ENCODE results near the gene SLC26A6. TPM values are rescaled to one million over a fixed set of nuclear protein-coding genes. Genes with fewer than 3 reads are reported as not detected.

The SLC26A6 gene
- total and polyA plus RNA-seq, 2 of the 13 experiments (the other 11 are each of a cell fraction or from before 2014, with no cell fraction given): 40.7 to 184 TPM

GRCh38 chr3:48635222-48636021 lies at the start of gene SLC26A6 (continued):
- TF ChIP-seq, protein P1, sequence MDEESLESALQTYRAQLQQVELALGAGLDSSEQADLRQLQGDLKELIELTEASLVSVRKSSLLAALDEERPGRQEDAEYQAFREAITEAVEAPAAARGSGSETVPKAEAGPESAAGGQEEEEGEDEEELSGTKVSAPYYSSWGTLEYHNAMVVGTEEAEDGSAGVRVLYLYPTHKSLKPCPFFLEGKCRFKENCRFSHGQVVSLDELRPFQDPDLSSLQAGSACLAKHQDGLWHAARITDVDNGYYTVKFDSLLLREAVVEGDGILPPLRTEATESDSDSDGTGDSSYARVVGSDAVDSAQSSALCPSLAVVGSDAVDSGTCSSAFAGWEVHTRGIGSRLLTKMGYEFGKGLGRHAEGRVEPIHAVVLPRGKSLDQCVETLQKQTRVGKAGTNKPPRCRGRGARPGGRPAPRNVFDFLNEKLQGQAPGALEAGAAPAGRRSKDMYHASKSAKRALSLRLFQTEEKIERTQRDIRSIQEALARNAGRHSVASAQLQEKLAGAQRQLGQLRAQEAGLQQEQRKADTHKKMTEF (CRISPR knock-in tag; IDR thresholded peaks at IDR 0.05): peak; percentile 86
- TF ChIP-seq RCOR2 (CRISPR knock-in tag; IDR thresholded peaks at IDR 0.05) (peak; percentile 24; the same call in 1 of the 2 replicates), AGO2 (optimal IDR thresholded peaks at IDR 0.05; ENCODE audit: low read depth, low read length) (peak; percentile 69), ZNF512 (CRISPR knock-in tag; IDR thresholded peaks at IDR 0.05) (no peak), ZNF740 (CRISPR knock-in tag; IDR thresholded peaks at IDR 0.05) (no peak), ZNF441 (CRISPR knock-in tag; IDR thresholded peaks at IDR 0.05; ENCODE audit: borderline replicate concordance) (peak; percentile 26), GTF2F1 (IDR thresholded peaks at IDR 0.05; ENCODE audit: low read length) (no peak), ZNF558 (CRISPR knock-in tag; IDR thresholded peaks at IDR 0.05; ENCODE audit: borderline replicate concordance) (no peak), ZSCAN29 (CRISPR knock-in tag; conservative IDR thresholded peaks at IDR 0.05) (no peak), SNAPC4 (CRISPR knock-in tag; IDR thresholded peaks at IDR 0.05) (peak; percentile 78; the same call in 1 of the 2 replicates), ZNF562 (CRISPR knock-in tag; IDR thresholded peaks at IDR 0.05; ENCODE audit: borderline replicate concordance) (no peak), ZNF543 (CRISPR knock-in tag; IDR thresholded peaks at IDR 0.05) (no peak; the same call in 1 of the 2 replicates), HDAC2 (CRISPR knock-in tag; IDR thresholded peaks at IDR 0.05) (no peak; the same call in 1 of the 2 replicates), NBN (conservative IDR thresholded peaks at IDR 0.05) (no peak), FOXA1 (IDR thresholded peaks at IDR 0.05) (no peak), FOXA1 (CRISPR knock-in tag; IDR thresholded peaks at IDR 0.05) (no peak)
- TF ChIP-seq, protein P2, sequence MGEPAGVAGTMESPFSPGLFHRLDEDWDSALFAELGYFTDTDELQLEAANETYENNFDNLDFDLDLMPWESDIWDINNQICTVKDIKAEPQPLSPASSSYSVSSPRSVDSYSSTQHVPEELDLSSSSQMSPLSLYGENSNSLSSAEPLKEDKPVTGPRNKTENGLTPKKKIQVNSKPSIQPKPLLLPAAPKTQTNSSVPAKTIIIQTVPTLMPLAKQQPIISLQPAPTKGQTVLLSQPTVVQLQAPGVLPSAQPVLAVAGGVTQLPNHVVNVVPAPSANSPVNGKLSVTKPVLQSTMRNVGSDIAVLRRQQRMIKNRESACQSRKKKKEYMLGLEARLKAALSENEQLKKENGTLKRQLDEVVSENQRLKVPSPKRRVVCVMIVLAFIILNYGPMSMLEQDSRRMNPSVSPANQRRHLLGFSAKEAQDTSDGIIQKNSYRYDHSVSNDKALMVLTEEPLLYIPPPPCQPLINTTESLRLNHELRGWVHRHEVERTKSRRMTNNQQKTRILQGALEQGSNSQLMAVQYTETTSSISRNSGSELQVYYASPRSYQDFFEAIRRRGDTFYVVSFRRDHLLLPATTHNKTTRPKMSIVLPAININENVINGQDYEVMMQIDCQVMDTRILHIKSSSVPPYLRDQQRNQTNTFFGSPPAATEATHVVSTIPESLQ (CRISPR knock-in tag; conservative IDR thresholded peaks at IDR 0.05): no peak

All from HepG2 (cell line).